HepG2 (cell line): Measurements from ENCODE around the gene ENTPD2. TPM values are rescaled to one million over a fixed set of nuclear protein-coding genes. Genes with fewer than 3 reads are reported as not detected.

Experiments used
- ATAC-seq: fragments of 200-7000 bp; cut with Tn5 transposase; 3 replicates; pipeline ENCODE4 v1.9.1; 2020; ENCODE audit warnings: mild to moderate bottlenecking, moderate library complexity
- BruUV-seq: library from RNA; stranded (reverse); fragments of 400-500 nt; replicated peaks from 2 replicates; lab custom pipeline; 2021; lab: Mats Ljungman, UMichigan
- CTCF ChIA-PET: fragments of 300-600 bp; formaldehyde crosslinking; extraction: SDS; loops from one replicate; lab custom pipeline; 2021; ENCODE audit warnings: low total read pairs, inconsistent platforms, low intra/inter-chr PET ratio; lab: Yijun Ruan, JAX
- POLR2A ChIA-PET: fragments of 350-600 bp; sonication (Branson Sonifier 250); formaldehyde crosslinking; loops from one replicate; lab custom pipeline; 2020; ENCODE audit warnings: antibody characterized with exemption, inconsistent platforms; lab: Yijun Ruan, JAX
- DNase-seq: peaks from one replicate; pipeline ENCODE4 v3.0.0-alpha.2; 2015; ENCODE audit warnings: low spot score
- FAIRE-seq: peaks from 3 replicates; lab custom pipeline; 2011; peaks lifted over from hg19 to GRCh38; lab: Jason Lieb, UNC
- H2AFZ ChIP-seq: one replicate; pipeline ENCODE4 v1.6.1; 2011; ENCODE audit warnings: low read length, inconsistent platforms
- H3K27ac ChIP-seq: fragments of 300-600 bp; 3 replicates; pipeline ENCODE4 v1.8.0; 2011; ENCODE audit warnings: mixed run types, mild to moderate bottlenecking, mixed read lengths, low read length, inconsistent platforms; ENCODE audit not compliant: insufficient read depth; ENCODE audit errors: extremely low read length
- H3K27me3 ChIP-seq, 2 experiments: fragments of 200-600 bp in 1 of 2; 2 replicates in 1 of 2; 3 replicates in 1 of 2; pipeline versions ENCODE4 v1.6.0 to v1.8.0; 2011; ENCODE audit warnings: low read length in 2 of 2, mild to moderate bottlenecking in 2 of 2, moderate library complexity in 2 of 2, inconsistent platforms in 1 of 2; ENCODE audit not compliant: insufficient read depth in 2 of 2, control insufficient read depth in 1 of 2
- H3K36me3 ChIP-seq, 2 experiments: fragments of 200-600 bp in 1 of 2; replicated peaks in 1 of 2; 2 replicates in 1 of 2; 3 replicates in 1 of 2; pipeline versions ENCODE4 v1.5.1 to v1.8.0; 2011; ENCODE audit warnings: low read length in 2 of 2, inconsistent platforms in 1 of 2; ENCODE audit not compliant: insufficient read depth in 2 of 2, control insufficient read depth in 1 of 2
- H3K4me1 ChIP-seq: 2 replicates; pipeline ENCODE4 v1.5.1; 2012; ENCODE audit warnings: low read length, inconsistent platforms; ENCODE audit not compliant: insufficient read depth
- H3K4me2 ChIP-seq: 2 replicates; pipeline ENCODE4 v1.6.0; 2011; ENCODE audit warnings: low read depth, low read length, inconsistent platforms
- H3K4me3 ChIP-seq, 3 experiments: fragments of 200-600 bp in 1 of 3; sonication (generic), shearing (Covaris generic) in 1 of 3; replicated peaks in 1 of 3; 2 replicates each; pipeline ENCODE4 v1.5.1; 2011 to 2016; ENCODE audit warnings: low read length in 3 of 3, inconsistent platforms in 2 of 3, low read depth in 2 of 3, mild to moderate bottlenecking in 2 of 3, control low read depth in 1 of 3, mixed read lengths in 1 of 3; ENCODE audit not compliant: insufficient read depth in 1 of 3
- H3K79me2 ChIP-seq: one replicate; pipeline ENCODE4 v1.6.1; 2011; ENCODE audit warnings: low read length, inconsistent platforms; ENCODE audit not compliant: insufficient read depth
- H3K9ac ChIP-seq: 2 replicates; pipeline ENCODE4 v1.6.0; 2011; ENCODE audit warnings: mild to moderate bottlenecking, low read depth, low read length, inconsistent platforms; ENCODE audit not compliant: insufficient read depth
- H3K9me3 ChIP-seq: 2 replicates; pipeline ENCODE4 v1.5.1; 2012; ENCODE audit warnings: mild to moderate bottlenecking, low read length
- H4K20me1 ChIP-seq: 2 replicates; pipeline ENCODE4 v1.6.0; 2011; ENCODE audit warnings: inconsistent platforms, mild to moderate bottlenecking, low read length, moderate library complexity; ENCODE audit not compliant: insufficient read depth
- HCFC1 ChIP-seq: fragments of 150-350 bp; IDR thresholded peaks from 2 replicates; pipeline ENCODE4 v1.6.1; 2014; ENCODE audit warnings: low read depth, low read length
- HOXA7 ChIP-seq: sonication (generic); formaldehyde crosslinking; IDR thresholded peaks from 2 replicates; pipeline ENCODE4 v1.8.1; 2022; ENCODE audit warnings: mild to moderate bottlenecking, missing genetic modification reagents, moderate library complexity
- JARID2 ChIP-seq: sonication (generic); formaldehyde crosslinking; IDR thresholded peaks from 2 replicates; pipeline ENCODE4 v1.8.1; 2023; ENCODE audit warnings: missing genetic modification reagents, inconsistent platforms; ENCODE audit not compliant: insufficient replicate concordance
- KLF12 ChIP-seq: sonication (generic); formaldehyde crosslinking; IDR thresholded peaks from 2 replicates; pipeline ENCODE4 v1.4.0; 2020; ENCODE audit warnings: missing genetic modification reagents, borderline replicate concordance
- MIER3 ChIP-seq: IDR thresholded peaks from 2 replicates; pipeline ENCODE4 v1.6.1; 2016; ENCODE audit warnings: missing compliant biosample characterization, borderline replicate concordance
- MLX ChIP-seq: IDR thresholded peaks from 2 replicates; pipeline ENCODE4 v1.6.1; 2016
- RBM22 ChIP-seq: fragments of 200-400 bp; formaldehyde crosslinking; optimal IDR thresholded peaks from 2 replicates; pipeline ENCODE3; 2017; ENCODE audit warnings: mild to moderate bottlenecking, low read length, moderate library complexity
- SP5 ChIP-seq: IDR thresholded peaks from 2 replicates; pipeline ENCODE4 v1.6.1; 2016; ENCODE audit warnings: low read depth, borderline replicate concordance
- STAT5B ChIP-seq: sonication (generic); formaldehyde crosslinking; IDR thresholded peaks from 2 replicates; pipeline ENCODE4 v1.4.0; 2020; ENCODE audit warnings: missing genetic modification reagents
- ZBTB44 ChIP-seq: sonication (generic); formaldehyde crosslinking; IDR thresholded peaks from 2 replicates; pipeline ENCODE4 v1.4.0; 2020; ENCODE audit warnings: missing genetic modification reagents
- ZC3H13 ChIP-seq: sonication (generic); formaldehyde crosslinking; IDR thresholded peaks from 2 replicates; pipeline ENCODE4 v1.8.1; 2023; ENCODE audit warnings: mild to moderate bottlenecking, missing genetic modification reagents, moderate library complexity
- ZMYM2 ChIP-seq: sonication (generic); formaldehyde crosslinking; IDR thresholded peaks from 2 replicates; pipeline ENCODE4 v1.8.0; 2022; ENCODE audit warnings: mild to moderate bottlenecking, missing genetic modification reagents
- ZNF572 ChIP-seq: sonication (generic); formaldehyde crosslinking; IDR thresholded peaks from 2 replicates; pipeline ENCODE4 v1.5.1; 2020; ENCODE audit warnings: mild to moderate bottlenecking, missing genetic modification reagents
- ZNF646 ChIP-seq: sonication (generic); formaldehyde crosslinking; IDR thresholded peaks from 2 replicates; pipeline ENCODE4 v1.9.0; 2021; ENCODE audit warnings: mild to moderate bottlenecking, missing genetic modification reagents
- ZNF737 ChIP-seq: sonication (generic); formaldehyde crosslinking; IDR thresholded peaks from 2 replicates; pipeline ENCODE4 v1.5.0; 2020; ENCODE audit warnings: missing genetic modification reagents, mild to moderate bottlenecking, borderline replicate concordance
- ZNF782 ChIP-seq: sonication (generic); formaldehyde crosslinking; IDR thresholded peaks from 2 replicates; pipeline ENCODE4 v1.4.0; 2020; ENCODE audit warnings: missing genetic modification reagents, mild to moderate bottlenecking, borderline replicate concordance
- WGBS: methylation state at CpG from one replicate; pipeline ENCODE4 v1.1.6; 2017; ENCODE audit warnings: low lambda C conversion rate; 5-methylcytosine and 5-hydroxymethylcytosine counted together
- in situ Hi-C: cut with HindIII; loops from 2 replicates; pipeline ENCODE4 v1.10.0; 2017; ENCODE audit warnings: low pct_unique_long_range_greater_than_20kb; ENCODE audit not compliant: extremely low pct_ligation_motif_present
- intact Hi-C: fragments of 100-400 bp; cut with micrococcal nuclease; formaldehyde crosslinking; loops from one replicate; pipeline ENCODE4 v1.10.0; 2022; ENCODE audit not compliant: unreplicated experiment
- polyA plus RNA-seq, 8 experiments: library from polyadenylated mRNA; depleted of rRNA in 3 of 8; stranded (reverse) in 7 of 8; unstranded in 1 of 8; fragments of >200 nt; fragmentation: Illumina TruSeq in 4 of 8; extraction: Trizol in 4 of 8; gene quantifications; 2 replicates each; pipeline versions ENCODE4 v1.2.1 to v1.2.3, GENCODE V29; 2011 to 2016; ENCODE audit warnings: low read depth in 4 of 8, missing spikeins in 1 of 8, mixed read lengths in 1 of 8; ENCODE audit not compliant: insufficient read depth in 1 of 8
- total RNA-seq, 5 experiments: library from RNA; depleted of rRNA; stranded (reverse); fragments of >200 nt; fragmentation: Illumina TruSeq; extraction: Trizol; gene quantifications; 2 replicates each; pipeline ENCODE4 v1.2.3, GENCODE V29; 2016; ENCODE audit warnings: low read depth in 1 of 5

ENTPD2 gene
- total and polyA plus RNA-seq, 2 of the 13 experiments (the other 11 are each of a cell fraction or from before 2014, with no cell fraction given), result 0.95 to 3.2 TPM

GRCh38 chr9:137016436-137016835, 37.4 kb downstream of the ENTPD2 start:
- ATAC-seq (no peak), DNase-seq (no peak)
- CTCF ChIA-PET, result no interaction called here
- Histone ChIP-seq H3K9ac (no peak overlapping the region), H2AFZ (no peak overlapping the region), H3K36me3 (peaks cover 1 to 2% of the 10 kb centered on the region in 2 experiments; a peak in 1 of 5 replicates), H3K4me2 (no peak overlapping the region)
- intact Hi-C loops, result no loop called here
- no TSS peak for BruUV-seq
- TF ChIP-seq ZNF572 (CRISPR knock-in tag), result no peak
- TF ChIP-seq SP5 (CRISPR knock-in tag), result no peak
- TF ChIP-seq RBM22, result no peak
- TF ChIP-seq ZBTB44, result no peak
- no peak for TF ChIP-seq MIER3
- no peak for TF ChIP-seq ZNF737 (CRISPR knock-in tag)
- no peak for TF ChIP-seq ZC3H13 (CRISPR knock-in tag)
- TF ChIP-seq ZNF782, result no peak
- no peak for TF ChIP-seq JARID2 (CRISPR knock-in tag)
- TF ChIP-seq STAT5B (CRISPR knock-in tag), result no peak
- TF ChIP-seq KLF12 (CRISPR knock-in tag), result no peak
- no peak for TF ChIP-seq ZMYM2 (CRISPR knock-in tag)
- no peak for TF ChIP-seq HOXA7 (CRISPR knock-in tag)
- no peak for TF ChIP-seq HCFC1
- no peak for TF ChIP-seq MLX (CRISPR knock-in tag)
- TF ChIP-seq ZNF646 (CRISPR knock-in tag), result no peak
- TF ChIP-seq, all 625 proteins: peak for 0
- no peak overlapping the region for H3K27ac ChIP-seq
- FAIRE-seq, result no peak
- H3K27me3 ChIP-seq, result no peaks in the 10 kb centered on the region
- POLR2A ChIA-PET, result no interaction called here
- H4K20me1 ChIP-seq, result no peaks in the 10 kb centered on the region
- in situ Hi-C loops, result no loop called here
- WGBS, result no CpG with 5 or more reads among the region's 16 CpGs
- peaks cover 3% of the 10 kb centered on the region for H3K4me1 ChIP-seq
- no peaks in the 10 kb centered on the region for H3K79me2 ChIP-seq
- no peak overlapping the region for H3K4me3 ChIP-seq
- no peaks in the 10 kb centered on the region for H3K9me3 ChIP-seq
